DOHH2 (cell line): ENCODE results near the gene RPL13A.
A peak's percentile ranks its signal among the peaks of the same experiment; 100 is the strongest.
"Not testable (repeated sequence)": the region's sequence is repeated elsewhere in the genome, so short reads cannot be mapped to it uniquely, and the experiment has no call there.

Experiments used
- H3F3A ChIP-seq: fragments of 200-600 bp; sonication (generic), shearing (Covaris generic); 2 replicates; pipeline ENCODE4 v1.6.0; 2016; ENCODE audit warnings: antibody characterized with exemption, mild to moderate bottlenecking; ENCODE audit not compliant: control insufficient read depth, insufficient read depth
- H3K27ac ChIP-seq: fragments of 200-600 bp; sonication (generic); 2 replicates; pipeline ENCODE4 v1.5.1; 2014; ENCODE audit warnings: low read depth, mild to moderate bottlenecking, low read length, moderate library complexity
- H3K27me3 ChIP-seq: fragments of 200-600 bp; sonication (generic); 2 replicates; pipeline ENCODE4 v1.6.1; 2014; ENCODE audit warnings: mild to moderate bottlenecking, low read length, mixed read lengths; ENCODE audit not compliant: control insufficient read depth
- H3K36me3 ChIP-seq: fragments of 200-600 bp; sonication (generic); 2 replicates; pipeline ENCODE4 v1.6.1; 2014; ENCODE audit warnings: mild to moderate bottlenecking, low read length, moderate library complexity, mixed read lengths; ENCODE audit not compliant: control insufficient read depth
- H3K4me1 ChIP-seq: fragments of 200-600 bp; sonication (generic); 2 replicates; pipeline ENCODE4 v1.6.1; 2014; ENCODE audit warnings: mild to moderate bottlenecking, low read length, mixed read lengths; ENCODE audit not compliant: control insufficient read depth
- H3K4me2 ChIP-seq: fragments of 200-600 bp; sonication (generic); 2 replicates; pipeline ENCODE4 v1.6.0; 2014; ENCODE audit warnings: mild to moderate bottlenecking, low read length, moderate library complexity
- H3K4me3 ChIP-seq: fragments of 200-600 bp; sonication (generic); 2 replicates; pipeline ENCODE4 v1.5.1; 2014; ENCODE audit warnings: mild to moderate bottlenecking, low read length, mixed read lengths
- H3K79me2 ChIP-seq: fragments of 200-600 bp; sonication (generic); 2 replicates; pipeline ENCODE4 v1.6.1; 2014; ENCODE audit warnings: mild to moderate bottlenecking, low read length, mixed read lengths; ENCODE audit not compliant: control insufficient read depth
- H3K9me2 ChIP-seq: fragments of 200-600 bp; sonication (generic); replicated peaks from 2 replicates; pipeline ENCODE4 v1.6.1; 2014; ENCODE audit warnings: mild to moderate bottlenecking, low read length, mixed read lengths; ENCODE audit not compliant: control insufficient read depth
- H3K9me3 ChIP-seq: fragments of 200-600 bp; sonication (generic); 2 replicates; pipeline ENCODE4 v1.6.1; 2014; ENCODE audit warnings: antibody characterized with exemption, low read length, mixed read lengths; ENCODE audit not compliant: control insufficient read depth, insufficient read depth
- H4K20me1 ChIP-seq: fragments of 200-600 bp; sonication (generic); 2 replicates; pipeline ENCODE4 v1.6.0; 2014; ENCODE audit warnings: low read depth, mild to moderate bottlenecking, antibody characterized with exemption, low read length, moderate library complexity; ENCODE audit not compliant: control insufficient read depth, insufficient read depth
- CTCF ChIP-seq: fragments of 200-600 bp; sonication (generic); IDR thresholded peaks from one replicate; pipeline ENCODE4 v1.5.1; 2014; ENCODE audit warnings: antibody characterized with exemption, mild to moderate bottlenecking, low read depth, low read length; ENCODE audit not compliant: poor library complexity, severe bottlenecking
- EZH2phosphoT487 ChIP-seq: fragments of 200-600 bp; sonication (generic); IDR thresholded peaks from 2 replicates; pipeline ENCODE4 v1.6.1; 2017; ENCODE audit warnings: borderline replicate concordance, mild to moderate bottlenecking, antibody characterized with exemption, low read length, moderate library complexity, mixed read lengths

The RPL13A gene

GRCh38 chr19:49470615-49470978 is 16.8 kb upstream of the RPL13A start:
- Histone ChIP-seq H4K20me1 (no peaks in the 10 kb centered on the region), H3K9me3 (no peaks in the 10 kb centered on the region), H3K27ac (peak overlapping the region; percentile 39), H3K4me3 (no peak overlapping the region), H3F3A (peaks cover 4% of the 10 kb centered on the region; the same call in 1 of the 2 replicates), H3K27me3 (peaks cover 6% of the 10 kb centered on the region), H3K4me2 (peak overlapping the region; percentile 18), H3K36me3 (peaks cover 31% of the 10 kb centered on the region), H3K79me2 (no peaks in the 10 kb centered on the region), H3K4me1 (peaks cover 50% of the 10 kb centered on the region), H3K9me2 (no peaks in the 10 kb centered on the region)
- TF ChIP-seq CTCF, result no peak
- no peak for TF ChIP-seq EZH2phosphoT487

- TF ChIP-seq EZH2phosphoT487 (no peak), CTCF (no peak)
- H3K4me1 ChIP-seq, result peaks cover 53% of the 10 kb centered on the region
Measured at GRCh38 chr19:49472936-49473335, 14.5 kb upstream of the RPL13A start.

GRCh38 chr19:49473501-49473867 is 13.9 kb upstream of the RPL13A start:
- not testable (repeated sequence) for H3K9me2 ChIP-seq, H3K27ac ChIP-seq

More at GRCh38 chr19:49472936-49473335, 14.5 kb upstream of the RPL13A start:
- H3K4me3 ChIP-seq, result no peak overlapping the region
- H4K20me1 ChIP-seq, result no peaks in the 10 kb centered on the region
- no peak overlapping the region for H3K4me2 ChIP-seq
- H3K27me3 ChIP-seq, result peaks cover 6% of the 10 kb centered on the region
- peaks cover 4% of the 10 kb centered on the region; the same call in 1 of the 2 replicates for H3F3A ChIP-seq
- H3K9me3 ChIP-seq, result no peaks in the 10 kb centered on the region
- no peaks in the 10 kb centered on the region for H3K79me2 ChIP-seq
- H3K9me2 ChIP-seq, result no peaks in the 10 kb centered on the region
- H3K36me3 ChIP-seq, result peaks cover 24% of the 10 kb centered on the region
- H3K27ac ChIP-seq, result no peak overlapping the region

GRCh38 chr19:49473868-49474541 is 13.4 kb upstream of the RPL13A start, which contains the start of gene FLT3LG:
Gene FLT3LG (plus strand): TSS chr19:49474215. CDS start chr19:49474640, 425 bp downstream.
- no peak within 1 kb of the TSS for H3K27ac ChIP-seq
- no peaks in the 10 kb centered on the region for H3K79me2 ChIP-seq
- H3K4me3 ChIP-seq, result peak within 1 kb of the TSS; percentile 75
- H3K4me1 ChIP-seq, result peaks cover 44% of the 10 kb centered on the region
- TF ChIP-seq EZH2phosphoT487 (no peak), CTCF (peak; percentile 99)
- H3K9me2 ChIP-seq, result no peaks in the 10 kb centered on the region
- H3F3A ChIP-seq, result peaks cover 4% of the 10 kb centered on the region; the same call in 1 of the 2 replicates
- peaks cover 18% of the 10 kb centered on the region for H3K36me3 ChIP-seq
- no peaks in the 10 kb centered on the region for H3K9me3 ChIP-seq
- peak within 1 kb of the TSS; percentile 78 for H3K4me2 ChIP-seq
- no peaks in the 10 kb centered on the region for H4K20me1 ChIP-seq
- H3K27me3 ChIP-seq, result peaks cover 6% of the 10 kb centered on the region

More at GRCh38 chr19:49473501-49473867, 13.9 kb upstream of the RPL13A start:
- H3K4me1 ChIP-seq, result peaks cover 49% of the 10 kb centered on the region
- peaks cover 21% of the 10 kb centered on the region for H3K36me3 ChIP-seq
- H4K20me1 ChIP-seq, H3F3A ChIP-seq, H3K9me3 ChIP-seq, H3K79me2 ChIP-seq, H3K27me3 ChIP-seq: not testable (repeated sequence)
- H3K4me3 ChIP-seq, result peak overlapping the region; percentile 75
- H3K4me2 ChIP-seq, result peak overlapping the region; percentile 78
